Stomach (tissue), 4 donors: ENCODE results near the gene IQCE.

ENCODE experiments used
- POLR2A ChIP-seq, 4 donors: fragments of 450-650 bp; IDR thresholded peaks; one replicate each; pipeline ENCODE4 v1.6.1; 2016; ENCODE audit warnings: antibody characterized with exemption in 4 of 4, control low read depth in 2 of 4, mild to moderate bottlenecking in 1 of 4, moderate library complexity in 1 of 4
- POLR2AphosphoS5 ChIP-seq, 3 donors: sonication (generic); formaldehyde crosslinking; IDR thresholded peaks; one replicate each; pipeline ENCODE4 v1.6.1; 2016; ENCODE audit warnings: antibody characterized with exemption in 3 of 3

DNA sequence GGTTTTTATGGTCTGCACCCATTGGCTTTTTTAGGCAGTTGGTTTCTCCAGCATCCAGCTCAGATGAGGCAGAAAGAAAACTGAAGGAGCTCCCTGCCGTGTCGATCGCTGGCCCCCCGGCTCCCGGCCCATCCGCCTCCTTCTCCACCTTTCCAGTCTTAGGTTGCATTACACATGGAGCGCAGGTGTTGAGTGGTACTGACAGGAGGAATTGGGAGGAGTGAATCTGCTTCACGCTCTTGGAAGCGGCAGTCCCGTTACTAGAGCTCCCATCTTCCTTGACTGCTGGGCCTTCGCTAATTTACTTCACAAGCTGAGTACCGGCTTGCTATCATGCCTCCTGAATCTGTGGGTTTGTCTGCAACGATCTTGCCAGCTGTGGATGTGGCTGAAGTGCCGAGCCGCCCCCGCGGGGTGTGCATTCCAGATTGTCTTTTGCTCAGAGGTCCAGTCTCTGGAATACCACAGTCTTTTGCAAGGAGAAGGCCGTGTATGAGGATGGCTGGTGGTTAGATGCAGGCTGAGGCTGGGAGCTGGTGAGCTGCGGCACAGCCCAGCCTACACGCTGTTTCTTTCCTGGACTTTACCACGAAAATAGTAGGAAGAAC, 17.1 kb downstream of the IQCE start:
- TF ChIP-seq POLR2A (IDR thresholded peaks at IDR 0.05) (no peak), POLR2AphosphoS5 (IDR thresholded peaks at IDR 0.05) (no peak)
